Kidney epithelial cell (primary cell): ENCODE measurements around the gene ZNF770. TPM values are rescaled to one million over a fixed set of nuclear protein-coding genes. Genes with fewer than 3 reads are reported as not detected.

Experiments
- total RNA-seq: library from RNA; depleted of rRNA; stranded (reverse); fragments of >200 nt; gene quantifications from 2 replicates; pipeline ENCODE4 v1.2.3, GENCODE V29; 2015

The ZNF770 gene
- total RNA-seq, 1 donor from 2014 or later, result 45.9 TPM

Other genes with a start within 250 kb of the ZNF770 start
- gene GJD2, start 233.3 kb downstream of the ZNF770 start, total RNA-seq, result not detected in 2 replicates
- gene ACTC1, start 192.7 kb downstream of the ZNF770 start, total RNA-seq, result not detected in 2 replicates
- 21.7 and 29.8 TPM in 2 replicates for gene AQR, start 18.5 kb downstream of the ZNF770 start, total RNA-seq
- gene NANOGP8, start 97.0 kb upstream of the ZNF770 start, total RNA-seq, result not detected in 2 replicates